Neuron (in vitro differentiated cells): ENCODE measurements around the gene MMADHC.
A peak's percentile ranks its signal among the peaks of the same experiment; 100 is the strongest.

Source experiments
- H2AFZ ChIP-seq: one replicate; pipeline ENCODE4 v1.6.1; 2013; ENCODE audit warnings: low read depth, mild to moderate bottlenecking, inconsistent platforms, low read length, moderate library complexity
- H3K27me3 ChIP-seq: one replicate; pipeline ENCODE4 v1.6.1; 2013; ENCODE audit warnings: low read length; ENCODE audit not compliant: insufficient read depth
- H3K36me3 ChIP-seq: one replicate; pipeline ENCODE4 v1.6.1; 2013; ENCODE audit warnings: low read length; ENCODE audit not compliant: insufficient read depth
- H3K4me1 ChIP-seq: one replicate; pipeline ENCODE4 v1.6.1; 2013; ENCODE audit warnings: low read length; ENCODE audit not compliant: insufficient read depth
- H3K4me3 ChIP-seq: 2 replicates; pipeline ENCODE4 v1.5.1; 2013; ENCODE audit warnings: mild to moderate bottlenecking, low read length, moderate library complexity
- H3K9me3 ChIP-seq: one replicate; pipeline ENCODE4 v1.6.1; 2013; ENCODE audit warnings: low read length

The MMADHC gene

DNA sequence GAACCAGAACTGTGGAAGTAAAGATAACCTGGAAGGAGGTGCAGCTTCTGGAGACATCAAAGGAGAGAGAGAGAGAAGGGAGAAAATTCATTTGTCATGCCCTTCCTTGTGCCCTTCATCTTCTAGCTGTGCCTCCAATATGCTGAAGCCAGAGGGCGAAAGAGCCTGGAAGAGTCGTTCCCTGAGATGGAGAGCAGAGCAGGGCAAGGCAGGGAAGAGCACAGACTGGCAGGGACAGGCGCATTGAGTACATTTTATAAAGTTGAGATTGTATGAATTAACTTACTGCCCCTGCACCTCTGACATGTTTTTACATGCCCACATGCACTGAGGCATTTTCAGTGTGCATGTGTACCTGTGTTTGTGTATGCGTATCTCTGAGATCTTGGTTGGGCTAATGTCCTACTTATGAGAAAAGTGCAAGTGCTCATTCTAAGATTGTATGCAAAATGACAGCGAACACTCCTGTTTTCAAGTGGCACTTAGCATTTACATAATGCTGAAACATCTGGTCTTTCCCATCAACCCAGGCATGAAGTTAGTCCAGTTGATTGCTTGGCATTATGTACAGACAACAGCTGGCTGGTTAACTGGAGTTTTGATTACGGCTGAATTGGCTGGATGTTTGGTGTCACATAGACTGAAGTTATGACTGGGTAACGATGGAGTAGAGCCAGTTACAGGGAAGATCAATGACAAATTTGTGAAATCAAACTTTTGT lies 23.7 kb upstream of the MMADHC start:
- no peaks in the 10 kb centered on the region for H3K36me3 ChIP-seq
- peaks cover 2% of the 10 kb centered on the region for H3K4me1 ChIP-seq
- H3K9me3 ChIP-seq = no peaks in the 10 kb centered on the region
- H2AFZ ChIP-seq = no peak overlapping the region
- H3K4me3 ChIP-seq = no peak overlapping the region
- H3K27me3 ChIP-seq = no peaks in the 10 kb centered on the region

DNA sequence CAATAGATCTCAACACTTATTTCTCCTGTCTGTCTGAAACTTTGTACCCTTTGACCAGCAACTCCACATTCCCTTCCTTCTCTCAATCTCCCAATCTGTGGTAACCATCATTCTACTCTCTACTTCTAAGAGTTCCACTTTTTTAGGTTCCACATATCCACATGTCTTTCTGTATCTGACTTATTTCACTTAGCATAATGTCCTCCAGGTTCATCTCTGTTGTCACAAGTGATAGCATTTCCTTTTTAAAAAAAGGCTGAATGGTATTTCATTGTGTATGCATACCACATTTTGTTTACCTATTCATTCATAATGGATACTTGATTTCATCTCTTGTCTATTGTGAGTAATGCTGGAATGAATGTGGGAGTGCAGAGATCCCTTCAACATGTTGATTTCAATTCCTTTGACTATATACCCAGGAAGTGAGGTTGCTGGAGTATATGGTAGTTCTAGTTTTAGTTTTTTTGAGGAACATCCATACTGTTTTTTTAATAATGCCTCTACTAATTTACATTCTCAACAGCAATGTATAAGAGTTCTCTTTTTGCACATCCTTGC lies 18.8 kb upstream of the MMADHC start:
- Histone ChIP-seq H2AFZ (no peak overlapping the region), H3K4me1 (peaks cover 6% of the 10 kb centered on the region), H3K27me3 (no peaks in the 10 kb centered on the region), H3K36me3 (no peaks in the 10 kb centered on the region), H3K9me3 (no peaks in the 10 kb centered on the region), H3K4me3 (no peak overlapping the region)

GRCh38 chr2:149603248-149603647 lies 15.7 kb upstream of the MMADHC start:
- Histone ChIP-seq H3K36me3 (no peaks in the 10 kb centered on the region), H3K4me3 (no peak overlapping the region), H3K9me3 (no peaks in the 10 kb centered on the region), H3K4me1 (peaks cover 6% of the 10 kb centered on the region), H2AFZ (no peak overlapping the region), H3K27me3 (no peaks in the 10 kb centered on the region)

- H3K4me1 ChIP-seq = peaks cover 9% of the 10 kb centered on the region
- H2AFZ ChIP-seq = no peak overlapping the region
- no peak overlapping the region for H3K4me3 ChIP-seq
- no peaks in the 10 kb centered on the region for H3K36me3 ChIP-seq
- no peaks in the 10 kb centered on the region for H3K27me3 ChIP-seq
- no peaks in the 10 kb centered on the region for H3K9me3 ChIP-seq
Observed at GRCh38 chr2:149601141-149601796, 13.7 kb upstream of the MMADHC start.

- H3K36me3 ChIP-seq = no peaks in the 10 kb centered on the region
- no peaks in the 10 kb centered on the region for H3K9me3 ChIP-seq
- no peak overlapping the region for H3K4me3 ChIP-seq
- peaks cover 9% of the 10 kb centered on the region for H3K4me1 ChIP-seq
- H3K27me3 ChIP-seq = no peaks in the 10 kb centered on the region
- H2AFZ ChIP-seq = no peak overlapping the region
Observed at GRCh38 chr2:149597668-149598326, 10.2 kb upstream of the MMADHC start.

DNA sequence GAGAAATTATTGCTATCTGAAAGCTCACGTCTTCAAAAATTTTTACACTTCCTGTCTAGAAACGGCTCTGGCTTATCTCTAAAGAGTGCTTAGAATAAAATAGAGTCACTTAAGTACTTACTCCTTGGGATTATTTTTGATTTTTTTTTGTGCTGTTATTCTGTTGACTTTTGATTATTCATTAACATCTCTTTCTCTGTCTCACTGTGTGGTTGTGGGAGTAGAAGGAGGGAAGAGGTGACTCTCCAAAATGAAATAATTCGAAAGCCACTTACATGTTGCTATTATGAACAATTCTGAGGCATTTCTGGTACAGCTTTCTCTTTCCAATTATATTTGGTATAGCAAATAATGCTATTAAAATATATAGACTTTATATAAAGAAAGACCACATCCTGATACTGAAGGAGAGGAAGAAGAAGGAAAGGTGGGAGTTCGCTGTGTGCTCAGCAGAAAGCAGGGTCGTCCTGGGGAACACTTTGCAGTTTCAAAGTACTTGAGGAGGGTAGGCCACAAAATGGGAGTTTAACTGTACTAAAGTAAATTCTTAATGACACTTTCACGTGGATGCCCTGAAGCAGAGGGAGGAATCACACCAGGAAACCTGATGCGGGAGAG lies 9.6 kb upstream of the MMADHC start:
- H3K9me3 ChIP-seq = no peaks in the 10 kb centered on the region
- H3K4me3 ChIP-seq = no peak overlapping the region
- no peak overlapping the region for H2AFZ ChIP-seq
- peaks cover 9% of the 10 kb centered on the region for H3K4me1 ChIP-seq
- no peaks in the 10 kb centered on the region for H3K27me3 ChIP-seq
- no peaks in the 10 kb centered on the region for H3K36me3 ChIP-seq

DNA sequence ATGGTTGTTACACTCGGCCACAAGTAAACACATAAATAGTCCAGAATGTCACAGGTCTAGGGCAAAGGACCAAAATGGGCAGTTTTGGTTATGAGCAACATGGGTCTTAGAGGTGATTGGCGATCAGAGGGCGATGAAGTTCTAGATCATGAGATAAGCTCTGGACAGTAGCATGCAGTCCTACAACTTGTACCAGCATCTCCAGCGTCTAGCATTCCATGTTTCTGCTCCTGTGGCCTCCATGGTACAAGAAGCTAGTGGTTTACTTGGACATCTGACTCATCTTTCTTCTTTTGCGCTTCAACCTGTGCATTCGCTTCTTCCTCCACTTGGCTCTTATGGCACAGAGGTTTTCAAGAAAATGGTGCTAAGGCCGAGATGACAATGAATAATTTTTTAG lies 8.9 kb upstream of the MMADHC start:
- Histone ChIP-seq H3K4me1 (peaks cover 6% of the 10 kb centered on the region), H2AFZ (no peak overlapping the region), H3K27me3 (no peaks in the 10 kb centered on the region), H3K9me3 (no peaks in the 10 kb centered on the region), H3K36me3 (no peaks in the 10 kb centered on the region), H3K4me3 (no peak overlapping the region)

- Histone ChIP-seq H3K27me3 (no peaks in the 10 kb centered on the region), H3K9me3 (no peaks in the 10 kb centered on the region), H3K4me3 (no peak overlapping the region), H2AFZ (no peak overlapping the region), H3K4me1 (peaks cover 5% of the 10 kb centered on the region), H3K36me3 (no peaks in the 10 kb centered on the region)
Observed at GRCh38 chr2:149595056-149595963, 7.7 kb upstream of the MMADHC start.

DNA sequence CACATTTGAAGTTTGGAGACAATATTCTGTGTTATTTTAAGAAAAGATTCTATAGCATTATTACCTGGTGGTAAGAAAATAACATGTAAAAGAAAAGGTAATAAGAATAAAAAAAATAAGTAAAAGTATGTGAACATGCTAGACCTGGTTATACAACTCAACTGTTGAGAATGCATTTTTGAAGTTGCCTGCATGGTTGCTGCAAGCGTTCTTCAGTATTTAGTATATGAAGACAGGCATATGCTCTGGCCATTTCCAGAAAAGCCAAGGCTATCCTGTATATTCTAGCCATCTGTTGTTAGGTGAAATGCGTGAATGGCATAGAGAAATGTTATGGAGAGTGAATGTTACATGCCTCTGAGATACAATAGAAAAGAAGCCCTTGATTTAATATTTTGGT lies 6.8 kb upstream of the MMADHC start:
- Histone ChIP-seq H3K27me3 (no peaks in the 10 kb centered on the region), H3K4me3 (no peak overlapping the region), H3K36me3 (no peaks in the 10 kb centered on the region), H2AFZ (no peak overlapping the region), H3K4me1 (peaks cover 5% of the 10 kb centered on the region), H3K9me3 (no peaks in the 10 kb centered on the region)

DNA sequence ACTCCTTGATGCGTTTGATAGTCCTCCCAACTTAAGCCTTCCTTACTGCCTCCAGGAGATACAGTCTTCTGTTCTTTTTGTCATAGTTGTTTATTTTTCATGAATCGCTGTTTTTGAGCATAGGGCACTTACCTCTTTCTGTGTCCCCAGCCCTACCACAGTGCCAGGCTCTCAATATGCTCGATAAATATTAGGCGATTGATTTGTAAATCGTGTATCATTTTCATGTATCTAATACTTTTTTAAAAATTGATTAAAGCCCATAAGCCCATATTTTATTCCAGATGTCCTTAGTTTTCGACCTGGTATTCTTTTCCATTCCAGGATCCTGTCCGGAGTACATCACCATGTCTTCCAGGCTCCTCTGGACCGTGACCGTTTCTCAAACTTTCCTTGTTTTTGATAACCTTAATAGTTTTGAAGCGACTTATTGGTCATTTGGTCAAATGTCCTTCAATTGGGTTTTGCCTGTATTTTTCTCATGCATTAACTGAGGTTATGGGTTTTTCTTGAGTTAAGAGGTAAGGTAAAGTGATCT lies 444 bp upstream of the MMADHC start:
- Histone ChIP-seq H3K4me3 (peak overlapping the region; percentile 86), H3K9me3 (no peaks in the 10 kb centered on the region), H3K36me3 (peaks cover 6% of the 10 kb centered on the region), H3K4me1 (peaks cover 14% of the 10 kb centered on the region), H3K27me3 (no peaks in the 10 kb centered on the region), H2AFZ (peak overlapping the region; percentile 83)

- no peaks in the 10 kb centered on the region for H3K9me3 ChIP-seq
- peak overlapping the region; percentile 86 for H3K4me3 ChIP-seq
- H3K4me1 ChIP-seq = peaks cover 14% of the 10 kb centered on the region
- H2AFZ ChIP-seq = peak overlapping the region; percentile 72
- peaks cover 17% of the 10 kb centered on the region for H3K36me3 ChIP-seq
- H3K27me3 ChIP-seq = no peaks in the 10 kb centered on the region
Observed at GRCh38 chr2:149586898-149587219, 716 bp downstream of the MMADHC start.

GRCh38 chr2:149586063-149586462 lies 1.5 kb downstream of the MMADHC start:
- Histone ChIP-seq H3K36me3 (peaks cover 25% of the 10 kb centered on the region), H3K27me3 (no peaks in the 10 kb centered on the region), H3K9me3 (no peaks in the 10 kb centered on the region), H2AFZ (no peak overlapping the region), H3K4me1 (peaks cover 14% of the 10 kb centered on the region), H3K4me3 (peak overlapping the region; percentile 86)
